K562 (cell line): ENCODE data around the gene STARD8. TPM values are rescaled to one million over a fixed set of nuclear protein-coding genes. Genes with fewer than 3 reads are reported as not detected.

Experiments
- ATAC-seq: fragments of 200-7000 bp; cut with Tn5 transposase; 3 replicates; pipeline ENCODE4 v1.9.1; 2020; ENCODE audit warnings: moderate library complexity
- BruUV-seq: library from RNA; stranded (reverse); fragments of 400-500 nt; replicated peaks from 2 replicates; lab custom pipeline; 2021; lab: Mats Ljungman, UMichigan
- CTCF ChIA-PET: fragments of 300-600 bp; formaldehyde crosslinking; extraction: SDS; loops from one replicate; lab custom pipeline; 2021; ENCODE audit warnings: low intra/inter-chr PET ratio; lab: Yijun Ruan, JAX
- POLR2A ChIA-PET: fragments of 300-600, 350-650 bp; sonication (Branson Sonifier 250); formaldehyde crosslinking; extraction: SDS; loops from one replicate; lab custom pipeline; 2021; ENCODE audit warnings: antibody characterized with exemption, inconsistent platforms; lab: Yijun Ruan, JAX
- DNase-seq, 4 experiments: peaks; one replicate each; pipeline versions ENCODE4 v3.0.0 to v3.0.0-alpha.2; 2011 to 2018; ENCODE audit warnings: low spot score in 3 of 4, mixed read lengths in 3 of 4; ENCODE audit errors: extremely low read depth in 1 of 4
- FAIRE-seq: peaks from 2 replicates; lab custom pipeline; 2011; peaks lifted over from hg19 to GRCh38; lab: Jason Lieb, UNC
- H2AFZ ChIP-seq: 2 replicates; pipeline ENCODE4 v1.6.0; 2011; ENCODE audit warnings: low read depth, low read length, control low read depth, inconsistent platforms
- H3K27ac ChIP-seq: fragments of 200-600 bp; 3 replicates; pipeline ENCODE4 v1.8.0; 2011; ENCODE audit warnings: low read depth, mild to moderate bottlenecking, control low read depth, inconsistent platforms, low read length, moderate library complexity, mixed read lengths; ENCODE audit errors: extremely low read depth
- H3K27me3 ChIP-seq, 2 experiments: fragments of 300-600 bp in 1 of 2; 2 replicates in 1 of 2; 3 replicates in 1 of 2; pipeline versions ENCODE4 v1.6.0 to v1.8.0; 2011; ENCODE audit warnings: inconsistent platforms in 2 of 2, low read length in 2 of 2, mild to moderate bottlenecking in 1 of 2, mixed read lengths in 1 of 2, moderate library complexity in 1 of 2; ENCODE audit not compliant: control insufficient read depth in 2 of 2, insufficient read depth in 2 of 2
- H3K36me3 ChIP-seq: fragments of 300-600 bp; 3 replicates; pipeline ENCODE4 v1.8.0; 2011; ENCODE audit warnings: mild to moderate bottlenecking, low read length, inconsistent platforms; ENCODE audit not compliant: control insufficient read depth, insufficient read depth
- H3K4me1 ChIP-seq, 2 experiments: fragments of 200-600 bp in 1 of 2; replicated peaks in 1 of 2; 2 replicates in 1 of 2; 3 replicates in 1 of 2; pipeline versions ENCODE4 v1.5.1 to v1.8.0; 2011; ENCODE audit warnings: inconsistent platforms in 2 of 2, low read length in 2 of 2, mild to moderate bottlenecking in 1 of 2, mixed read lengths in 1 of 2, moderate library complexity in 1 of 2; ENCODE audit not compliant: control insufficient read depth in 2 of 2, insufficient read depth in 2 of 2
- H3K4me2 ChIP-seq: 2 replicates; pipeline ENCODE4 v1.6.1; 2011; ENCODE audit warnings: low read length, control low read depth, inconsistent platforms, mixed read lengths; ENCODE audit not compliant: insufficient read depth
- H3K4me3 ChIP-seq: fragments of 200-600 bp; sonication (generic), shearing (Covaris generic); 2 replicates; pipeline ENCODE4 v1.5.1; 2016; ENCODE audit warnings: control low read depth, inconsistent platforms
- H3K79me2 ChIP-seq: fragments of 200-600 bp; 3 replicates; pipeline ENCODE4 v1.8.0; 2011; ENCODE audit warnings: low read length, inconsistent platforms; ENCODE audit not compliant: control insufficient read depth, insufficient read depth
- H3K9ac ChIP-seq, 2 experiments: 2 replicates each; pipeline versions ENCODE4 v1.6.0 to v1.6.1; 2011; ENCODE audit warnings: low read depth in 2 of 2, low read length in 2 of 2, control low read depth in 1 of 2, inconsistent platforms in 1 of 2, mild to moderate bottlenecking in 1 of 2, mixed read lengths in 1 of 2; ENCODE audit not compliant: insufficient read depth in 1 of 2
- H3K9me1 ChIP-seq: one replicate; pipeline ENCODE4 v1.6.0; 2011; ENCODE audit warnings: inconsistent platforms, mild to moderate bottlenecking, low read length, moderate library complexity; ENCODE audit not compliant: control insufficient read depth, insufficient read depth
- H3K9me3 ChIP-seq: replicated peaks from 2 replicates; pipeline ENCODE4 v1.5.1; 2011; ENCODE audit warnings: low read depth, low read length, inconsistent platforms; ENCODE audit not compliant: control insufficient read depth, insufficient read depth
- H4K20me1 ChIP-seq: replicated peaks from 2 replicates; pipeline ENCODE4 v1.6.1; 2011; ENCODE audit warnings: low read length, inconsistent platforms, mixed read lengths; ENCODE audit not compliant: control insufficient read depth, insufficient read depth
- FOXK2 ChIP-seq, 2 experiments: fragments of 450-650 bp; IDR thresholded peaks in 1 of 2; conservative IDR thresholded peaks in 1 of 2; 2 replicates each; pipeline ENCODE4 v1.6.1; 2016; ENCODE audit warnings: low read depth in 2 of 2, mild to moderate bottlenecking in 1 of 2
- FOXP1 ChIP-seq: sonication (generic); formaldehyde crosslinking; IDR thresholded peaks from 2 replicates; pipeline ENCODE4 v1.8.0; 2022; ENCODE audit warnings: mild to moderate bottlenecking, missing genetic modification reagents
- SNRNP70 ChIP-seq: fragments of 200-400 bp; formaldehyde crosslinking; optimal IDR thresholded peaks from 2 replicates; pipeline ENCODE3; 2017; ENCODE audit warnings: low read depth, low read length
- SRSF1 ChIP-seq: fragments of 200-400 bp; formaldehyde crosslinking; IDR thresholded peaks from 2 replicates; pipeline ENCODE4 v1.6.1; 2017; ENCODE audit warnings: mild to moderate bottlenecking, low read depth, low read length, moderate library complexity
- WGBS: fragments of 100-300 bp; shearing (Covaris generic); methylation state at CpG from one replicate; pipeline ENCODE4 v1.1.6; 2016; ENCODE audit warnings: low coverage, mixed read lengths; ENCODE audit not compliant: insufficient coverage; ENCODE audit errors: missing lambda C conversion rate; 5-methylcytosine and 5-hydroxymethylcytosine counted together
- in situ Hi-C: fragments of 300-500 bp; cut with MboI; formaldehyde crosslinking; loops from 4 replicates; pipeline ENCODE4 v1.15.0; 2018; ENCODE audit warnings: inconsistent platforms, mixed read lengths
- intact Hi-C: fragments of 100-400 bp; cut with micrococcal nuclease; formaldehyde crosslinking; loops from 2 replicates; pipeline ENCODE4 v1.14.2; 2022
- polyA plus RNA-seq, 8 experiments: library from polyadenylated mRNA; depleted of rRNA in 4 of 8; stranded (reverse) in 5 of 8; unstranded in 3 of 8; fragments of >200 nt; fragmentation: Nextera tagmentation in 2 of 8; fragmentation: Illumina TruSeq in 1 of 8; extraction: Ambion mirVana in 2 of 8; extraction: Trizol in 1 of 8; gene quantifications; 2 replicates each; pipeline versions ENCODE4 v1.2.1 to v1.2.3, GENCODE V29; 2011 to 2014; ENCODE audit warnings: inconsistent platforms in 1 of 8, missing spikeins in 1 of 8
- total RNA-seq, 7 experiments: library from RNA; depleted of rRNA in 6 of 7; stranded (reverse); fragments of >200 nt in 6 of 7; fragmentation: Illumina TruSeq in 2 of 7; extraction: Trizol in 2 of 7; gene quantifications; 2 replicates each; pipeline versions ENCODE4 v1.2.1 to v1.2.3, GENCODE V29; 2011 to 2021; ENCODE audit warnings: low replicate concordance in 1 of 7
- TF ChIP-seq, protein P1 (sequence below): fragments of 450-650 bp; formaldehyde crosslinking; IDR thresholded peaks from 2 replicates; pipeline ENCODE4 v1.4.0; 2020; ENCODE audit warnings: mild to moderate bottlenecking, moderate library complexity
- TF ChIP-seq, protein P2 (sequence below): fragments of 450-650 bp; IDR thresholded peaks from 2 replicates; pipeline ENCODE4 v1.6.1; 2018; ENCODE audit not compliant: partially characterized antibody
- TF ChIP-seq, protein P3 (sequence below): fragments of 250-450 bp; sonication (Bioruptor Pico); IDR thresholded peaks from 2 replicates; pipeline ENCODE4 v1.4.0; 2020
- TF ChIP-seq, protein P4 (sequence below), 3 experiments: IDR thresholded peaks in 2 of 3; conservative IDR thresholded peaks in 1 of 3; 2 replicates each; pipeline ENCODE4 v1.5.1; 2011 to 2012; ENCODE audit warnings: low read length in 3 of 3, mild to moderate bottlenecking in 3 of 3, control low read depth in 2 of 3, improper control_type of control experiment in 1 of 3, inconsistent platforms in 1 of 3, low read depth in 1 of 3, mixed read lengths in 1 of 3, moderate library complexity in 1 of 3; ENCODE audit not compliant: insufficient read depth in 2 of 3

Gene STARD8
- total and polyA plus RNA-seq, 9 of the 15 experiments (the other 6 are each of a cell fraction or from before 2014, with no cell fraction given) = 1.6 to 35.0 (median 15.9) TPM

DNA sequence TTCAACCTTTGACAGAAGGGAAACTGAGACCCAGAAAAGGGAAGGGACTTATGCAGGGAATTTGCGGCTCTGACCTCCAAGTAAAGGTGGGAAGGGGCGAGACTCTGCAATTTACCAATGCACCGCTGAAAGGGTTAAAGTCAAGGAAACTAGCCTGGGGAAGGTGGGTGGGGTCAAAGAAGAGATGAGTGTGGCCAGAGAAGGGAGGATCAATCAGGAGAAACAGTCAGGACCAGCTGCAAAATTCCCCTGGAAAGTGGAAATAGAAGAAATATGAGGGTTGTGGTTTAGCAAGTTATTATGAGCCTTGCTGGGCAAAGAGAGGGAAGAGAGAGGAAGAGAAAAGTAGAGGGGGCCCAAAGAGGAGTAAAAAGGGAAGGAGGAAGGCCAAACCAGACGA, 30.5 kb downstream of the STARD8 start:
- in situ Hi-C loops = no loop called here
- Histone ChIP-seq H3K27ac (no peak overlapping the region), H3K4me1 (peaks cover 0 to 1% of the 10 kb centered on the region in 2 experiments; a peak in 2 of 5 replicates), H4K20me1 (no peaks in the 10 kb centered on the region), H3K4me2 (no peak overlapping the region), H3K9me1 (no peaks in the 10 kb centered on the region), H2AFZ (no peak overlapping the region), H3K79me2 (no peaks in the 10 kb centered on the region), H3K36me3 (no peaks in the 10 kb centered on the region), H3K27me3 (no peaks in the 10 kb centered on the region; a peak in 1 of 5 replicates), H3K4me3 (no peak overlapping the region), H3K9me3 (no peaks in the 10 kb centered on the region), H3K9ac (no peak overlapping the region)
- DNase-seq = no peak
- POLR2A ChIA-PET = no interaction called here
- CTCF ChIA-PET = no interaction called here
- no TSS peak for BruUV-seq
- intact Hi-C loops = no loop called here
- no peak for ATAC-seq
- 22% methylated on average over 4 of the region's 4 CpGs for WGBS
- FAIRE-seq = no peak
- TF ChIP-seq FOXP1 (CRISPR knock-in tag) (no peak), FOXK2 (conservative IDR thresholded peaks at IDR 0.05 in 1 of 2, IDR thresholded peaks at IDR 0.05 in 1 of 2; ENCODE audit: low read depth in 2 of 2) (no peak), SNRNP70 (no peak), SRSF1 (no peak)
- TF ChIP-seq, protein P1, sequence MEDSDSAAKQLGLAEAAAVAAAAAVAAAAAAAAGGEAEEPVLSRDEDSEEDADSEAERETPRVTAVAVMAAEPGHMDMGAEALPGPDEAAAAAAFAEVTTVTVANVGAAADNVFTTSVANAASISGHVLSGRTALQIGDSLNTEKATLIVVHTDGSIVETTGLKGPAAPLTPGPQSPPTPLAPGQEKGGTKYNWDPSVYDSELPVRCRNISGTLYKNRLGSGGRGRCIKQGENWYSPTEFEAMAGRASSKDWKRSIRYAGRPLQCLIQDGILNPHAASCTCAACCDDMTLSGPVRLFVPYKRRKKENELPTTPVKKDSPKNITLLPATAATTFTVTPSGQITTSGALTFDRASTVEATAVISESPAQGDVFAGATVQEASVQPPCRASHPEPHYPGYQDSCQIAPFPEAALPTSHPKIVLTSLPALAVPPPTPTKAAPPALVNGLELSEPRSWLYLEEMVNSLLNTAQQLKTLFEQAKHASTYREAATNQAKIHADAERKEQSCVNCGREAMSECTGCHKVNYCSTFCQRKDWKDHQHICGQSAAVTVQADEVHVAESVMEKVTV (CRISPR knock-in tag) = no peak
- TF ChIP-seq, protein P2, sequence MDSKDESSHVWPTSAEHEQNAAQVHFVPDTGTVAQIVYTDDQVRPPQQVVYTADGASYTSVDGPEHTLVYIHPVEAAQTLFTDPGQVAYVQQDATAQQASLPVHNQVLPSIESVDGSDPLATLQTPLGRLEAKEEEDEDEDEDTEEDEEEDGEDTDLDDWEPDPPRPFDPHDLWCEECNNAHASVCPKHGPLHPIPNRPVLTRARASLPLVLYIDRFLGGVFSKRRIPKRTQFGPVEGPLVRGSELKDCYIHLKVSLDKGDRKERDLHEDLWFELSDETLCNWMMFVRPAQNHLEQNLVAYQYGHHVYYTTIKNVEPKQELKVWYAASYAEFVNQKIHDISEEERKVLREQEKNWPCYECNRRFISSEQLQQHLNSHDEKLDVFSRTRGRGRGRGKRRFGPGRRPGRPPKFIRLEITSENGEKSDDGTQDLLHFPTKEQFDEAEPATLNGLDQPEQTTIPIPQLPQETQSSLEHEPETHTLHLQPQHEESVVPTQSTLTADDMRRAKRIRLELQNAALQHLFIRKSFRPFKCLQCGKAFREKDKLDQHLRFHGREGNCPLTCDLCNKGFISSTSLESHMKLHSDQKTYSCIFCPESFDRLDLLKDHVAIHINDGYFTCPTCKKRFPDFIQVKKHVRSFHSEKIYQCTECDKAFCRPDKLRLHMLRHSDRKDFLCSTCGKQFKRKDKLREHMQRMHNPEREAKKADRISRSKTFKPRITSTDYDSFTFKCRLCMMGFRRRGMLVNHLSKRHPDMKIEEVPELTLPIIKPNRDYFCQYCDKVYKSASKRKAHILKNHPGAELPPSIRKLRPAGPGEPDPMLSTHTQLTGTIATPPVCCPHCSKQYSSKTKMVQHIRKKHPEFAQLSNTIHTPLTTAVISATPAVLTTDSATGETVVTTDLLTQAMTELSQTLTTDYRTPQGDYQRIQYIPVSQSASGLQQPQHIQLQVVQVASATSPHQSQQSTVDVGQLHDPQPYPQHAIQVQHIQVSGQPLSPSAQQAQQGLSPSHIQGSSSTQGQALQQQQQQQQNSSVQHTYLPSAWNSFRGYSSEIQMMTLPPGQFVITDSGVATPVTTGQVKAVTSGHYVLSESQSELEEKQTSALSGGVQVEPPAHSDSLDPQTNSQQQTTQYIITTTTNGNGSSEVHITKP = no peak
- TF ChIP-seq, protein P3, sequence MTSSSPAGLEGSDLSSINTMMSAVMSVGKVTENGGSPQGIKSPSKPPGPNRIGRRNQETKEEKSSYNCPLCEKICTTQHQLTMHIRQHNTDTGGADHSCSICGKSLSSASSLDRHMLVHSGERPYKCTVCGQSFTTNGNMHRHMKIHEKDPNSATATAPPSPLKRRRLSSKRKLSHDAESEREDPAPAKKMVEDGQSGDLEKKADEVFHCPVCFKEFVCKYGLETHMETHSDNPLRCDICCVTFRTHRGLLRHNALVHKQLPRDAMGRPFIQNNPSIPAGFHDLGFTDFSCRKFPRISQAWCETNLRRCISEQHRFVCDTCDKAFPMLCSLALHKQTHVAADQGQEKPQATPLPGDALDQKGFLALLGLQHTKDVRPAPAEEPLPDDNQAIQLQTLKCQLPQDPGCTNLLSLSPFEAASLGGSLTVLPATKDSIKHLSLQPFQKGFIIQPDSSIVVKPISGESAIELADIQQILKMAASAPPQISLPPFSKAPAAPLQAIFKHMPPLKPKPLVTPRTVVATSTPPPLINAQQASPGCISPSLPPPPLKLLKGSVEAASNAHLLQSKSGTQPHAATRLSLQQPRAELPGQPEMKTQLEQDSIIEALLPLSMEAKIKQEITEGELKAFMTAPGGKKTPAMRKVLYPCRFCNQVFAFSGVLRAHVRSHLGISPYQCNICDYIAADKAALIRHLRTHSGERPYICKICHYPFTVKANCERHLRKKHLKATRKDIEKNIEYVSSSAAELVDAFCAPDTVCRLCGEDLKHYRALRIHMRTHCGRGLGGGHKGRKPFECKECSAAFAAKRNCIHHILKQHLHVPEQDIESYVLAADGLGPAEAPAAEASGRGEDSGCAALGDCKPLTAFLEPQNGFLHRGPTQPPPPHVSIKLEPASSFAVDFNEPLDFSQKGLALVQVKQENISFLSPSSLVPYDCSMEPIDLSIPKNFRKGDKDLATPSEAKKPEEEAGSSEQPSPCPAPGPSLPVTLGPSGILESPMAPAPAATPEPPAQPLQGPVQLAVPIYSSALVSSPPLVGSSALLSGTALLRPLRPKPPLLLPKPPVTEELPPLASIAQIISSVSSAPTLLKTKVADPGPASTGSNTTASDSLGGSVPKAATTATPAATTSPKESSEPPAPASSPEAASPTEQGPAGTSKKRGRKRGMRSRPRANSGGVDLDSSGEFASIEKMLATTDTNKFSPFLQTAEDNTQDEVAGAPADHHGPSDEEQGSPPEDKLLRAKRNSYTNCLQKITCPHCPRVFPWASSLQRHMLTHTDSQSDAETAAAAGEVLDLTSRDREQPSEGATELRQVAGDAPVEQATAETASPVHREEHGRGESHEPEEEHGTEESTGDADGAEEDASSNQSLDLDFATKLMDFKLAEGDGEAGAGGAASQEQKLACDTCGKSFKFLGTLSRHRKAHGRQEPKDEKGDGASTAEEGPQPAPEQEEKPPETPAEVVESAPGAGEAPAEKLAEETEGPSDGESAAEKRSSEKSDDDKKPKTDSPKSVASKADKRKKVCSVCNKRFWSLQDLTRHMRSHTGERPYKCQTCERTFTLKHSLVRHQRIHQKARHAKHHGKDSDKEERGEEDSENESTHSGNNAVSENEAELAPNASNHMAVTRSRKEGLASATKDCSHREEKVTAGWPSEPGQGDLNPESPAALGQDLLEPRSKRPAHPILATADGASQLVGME (CRISPR knock-in tag) = no peak
- TF ChIP-seq, protein P4, sequence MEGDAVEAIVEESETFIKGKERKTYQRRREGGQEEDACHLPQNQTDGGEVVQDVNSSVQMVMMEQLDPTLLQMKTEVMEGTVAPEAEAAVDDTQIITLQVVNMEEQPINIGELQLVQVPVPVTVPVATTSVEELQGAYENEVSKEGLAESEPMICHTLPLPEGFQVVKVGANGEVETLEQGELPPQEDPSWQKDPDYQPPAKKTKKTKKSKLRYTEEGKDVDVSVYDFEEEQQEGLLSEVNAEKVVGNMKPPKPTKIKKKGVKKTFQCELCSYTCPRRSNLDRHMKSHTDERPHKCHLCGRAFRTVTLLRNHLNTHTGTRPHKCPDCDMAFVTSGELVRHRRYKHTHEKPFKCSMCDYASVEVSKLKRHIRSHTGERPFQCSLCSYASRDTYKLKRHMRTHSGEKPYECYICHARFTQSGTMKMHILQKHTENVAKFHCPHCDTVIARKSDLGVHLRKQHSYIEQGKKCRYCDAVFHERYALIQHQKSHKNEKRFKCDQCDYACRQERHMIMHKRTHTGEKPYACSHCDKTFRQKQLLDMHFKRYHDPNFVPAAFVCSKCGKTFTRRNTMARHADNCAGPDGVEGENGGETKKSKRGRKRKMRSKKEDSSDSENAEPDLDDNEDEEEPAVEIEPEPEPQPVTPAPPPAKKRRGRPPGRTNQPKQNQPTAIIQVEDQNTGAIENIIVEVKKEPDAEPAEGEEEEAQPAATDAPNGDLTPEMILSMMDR (IDR thresholded peaks at IDR 0.05 in 2 of 3, conservative IDR thresholded peaks at IDR 0.05 in 1 of 3; ENCODE audit: insufficient read depth in 2 of 3, low read depth in 1 of 3, low read length in 3 of 3) = no peak
